Neutrophil (primary cell): Measurements from ENCODE around the gene RNF186.

Experiments used
- H3K27ac ChIP-seq: fragments of 200-600 bp; sonication (generic); 2 replicates; pipeline ENCODE4 v1.5.1; 2016; ENCODE audit warnings: mild to moderate bottlenecking, moderate library complexity
- H3K27me3 ChIP-seq: fragments of 200-600 bp; sonication (generic); 2 replicates; pipeline ENCODE4 v1.6.0; 2016; ENCODE audit warnings: mild to moderate bottlenecking
- H3K36me3 ChIP-seq: fragments of 200-600 bp; sonication (generic); 2 replicates; pipeline ENCODE4 v1.5.1; 2017
- H3K4me1 ChIP-seq, 2 experiments: fragments of 200-600 bp in 1 of 2; sonication (generic) in 1 of 2; 1 replicate in 1 of 2; 2 replicates in 1 of 2; pipeline versions ENCODE4 v1.5.1 to v1.6.1; 2013 to 2016; ENCODE audit warnings: low read depth in 1 of 2, low read length in 1 of 2, mild to moderate bottlenecking in 1 of 2, moderate library complexity in 1 of 2; ENCODE audit not compliant: control insufficient read depth in 1 of 2, insufficient read depth in 1 of 2
- H3K4me3 ChIP-seq, 2 experiments: fragments of 200-600 bp in 1 of 2; sonication (generic) in 1 of 2; 1 replicate in 1 of 2; 2 replicates in 1 of 2; pipeline ENCODE4 v1.5.1; 2013 to 2016; ENCODE audit warnings: low read depth in 1 of 2, low read length in 1 of 2, mild to moderate bottlenecking in 1 of 2, moderate library complexity in 1 of 2
- H3K9me3 ChIP-seq: fragments of 200-600 bp; sonication (generic); 2 replicates; pipeline ENCODE4 v1.5.1; 2016
- CTCF ChIP-seq: fragments of 200-600 bp; sonication (generic); IDR thresholded peaks from 2 replicates; pipeline ENCODE4 v1.5.1; 2016; ENCODE audit warnings: antibody characterized with exemption

Gene RNF186

GRCh38 chr1:19835578-19835977 lies 20.5 kb upstream of the RNF186 start:
- Histone ChIP-seq H3K4me1 (no peaks in the 10 kb centered on the region), H3K27me3 (peaks cover 25% of the 10 kb centered on the region), H3K9me3 (no peaks in the 10 kb centered on the region), H3K36me3 (no peaks in the 10 kb centered on the region), H3K4me3 (no peak overlapping the region), H3K27ac (no peak overlapping the region)
- TF ChIP-seq CTCF, result no peak

GRCh38 chr1:19831441-19831840 lies 16.4 kb upstream of the RNF186 start:
- Histone ChIP-seq H3K9me3 (no peaks in the 10 kb centered on the region), H3K27me3 (peaks cover 19% of the 10 kb centered on the region), H3K27ac (no peak overlapping the region), H3K4me3 (no peak overlapping the region), H3K36me3 (no peaks in the 10 kb centered on the region), H3K4me1 (no peaks in the 10 kb centered on the region)
- TF ChIP-seq CTCF, result no peak

GRCh38 chr1:19828546-19828945 lies 13.5 kb upstream of the RNF186 start:
- H3K27me3 ChIP-seq, result peaks cover 18% of the 10 kb centered on the region
- no peaks in the 10 kb centered on the region for H3K4me1 ChIP-seq
- H3K9me3 ChIP-seq, result no peaks in the 10 kb centered on the region
- no peak overlapping the region for H3K27ac ChIP-seq
- TF ChIP-seq CTCF, result no peak
- no peak overlapping the region for H3K4me3 ChIP-seq
- H3K36me3 ChIP-seq, result no peaks in the 10 kb centered on the region

GRCh38 chr1:19825298-19825697 lies 10.2 kb upstream of the RNF186 start:
- H3K4me1 ChIP-seq, result no peaks in the 10 kb centered on the region
- no peak overlapping the region for H3K4me3 ChIP-seq
- no peak overlapping the region for H3K27ac ChIP-seq
- no peak for TF ChIP-seq CTCF
- no peaks in the 10 kb centered on the region for H3K36me3 ChIP-seq
- H3K27me3 ChIP-seq, result peaks cover 26% of the 10 kb centered on the region
- H3K9me3 ChIP-seq, result no peaks in the 10 kb centered on the region

- peaks cover 26% of the 10 kb centered on the region for H3K27me3 ChIP-seq
- no peaks in the 10 kb centered on the region for H3K4me1 ChIP-seq
- no peak for TF ChIP-seq CTCF
- no peak overlapping the region for H3K4me3 ChIP-seq
- no peak overlapping the region for H3K27ac ChIP-seq
- H3K9me3 ChIP-seq, result no peaks in the 10 kb centered on the region
- no peaks in the 10 kb centered on the region for H3K36me3 ChIP-seq
Measured at GRCh38 chr1:19824541-19824940, 9.5 kb upstream of the RNF186 start.

GRCh38 chr1:19824036-19824435 lies 9.0 kb upstream of the RNF186 start:
- no peak overlapping the region for H3K4me3 ChIP-seq
- H3K27ac ChIP-seq, result no peak overlapping the region
- no peaks in the 10 kb centered on the region for H3K9me3 ChIP-seq

More at GRCh38 chr1:19824036-19824435, 9.0 kb upstream of the RNF186 start:
- Histone ChIP-seq H3K36me3 (no peaks in the 10 kb centered on the region), H3K4me1 (no peaks in the 10 kb centered on the region), H3K27me3 (peaks cover 26% of the 10 kb centered on the region)
- no peak for TF ChIP-seq CTCF
